Neural cell (in vitro differentiated cells): ENCODE results near the gene ACTL8. TPM values are rescaled to one million over a fixed set of nuclear protein-coding genes. Genes with fewer than 3 reads are reported as not detected.
A peak's percentile ranks its signal among the peaks of the same experiment; 100 is the strongest.

ENCODE experiments used
- H2AFZ ChIP-seq: fragments of 200-600, 300-800 bp; sonication (generic), shearing (Covaris generic); 2 replicates; pipeline ENCODE4 v1.6.0; 2014; ENCODE audit warnings: low read depth, mild to moderate bottlenecking, antibody characterized with exemption, low read length, moderate library complexity
- H3F3A ChIP-seq: fragments of 200-600 bp; shearing (Covaris generic); 2 replicates; pipeline ENCODE4 v1.6.1; 2016; ENCODE audit warnings: mild to moderate bottlenecking, moderate library complexity, mixed read lengths, antibody characterized with exemption, low read length; ENCODE audit not compliant: insufficient read depth, poor library complexity, severe bottlenecking
- H3K27ac ChIP-seq: fragments of 200-600, 300-800 bp; sonication (generic), shearing (Covaris generic); 2 replicates; pipeline ENCODE4 v1.5.1; 2014; ENCODE audit warnings: mild to moderate bottlenecking, low read length, moderate library complexity
- H3K27me3 ChIP-seq: fragments of 300-800, 200-600 bp; sonication (generic), shearing (Covaris generic); 2 replicates; pipeline ENCODE4 v1.6.0; 2014; ENCODE audit warnings: mild to moderate bottlenecking, low read depth, low read length, moderate library complexity; ENCODE audit not compliant: insufficient read depth
- H3K36me3 ChIP-seq: fragments of 300-800, 200-600 bp; sonication (generic), shearing (Covaris generic); 2 replicates; pipeline ENCODE4 v1.5.1; 2014; ENCODE audit warnings: mild to moderate bottlenecking, antibody characterized with exemption, low read length, moderate library complexity; ENCODE audit not compliant: insufficient read depth
- H3K4me2 ChIP-seq: fragments of 300-800, 200-600 bp; sonication (generic), shearing (Covaris generic); 2 replicates; pipeline ENCODE4 v1.6.0; 2014; ENCODE audit warnings: mild to moderate bottlenecking, low read length
- H3K4me3 ChIP-seq: fragments of 300-800, 200-600 bp; sonication (generic), shearing (Covaris generic); 2 replicates; pipeline ENCODE4 v1.5.1; 2014; ENCODE audit warnings: mild to moderate bottlenecking, low read length, moderate library complexity
- H3K79me2 ChIP-seq: fragments of 200-600 bp; shearing (Covaris generic); replicated peaks from 2 replicates; pipeline ENCODE4 v1.6.0; 2014; ENCODE audit warnings: mild to moderate bottlenecking, low read length, moderate library complexity; ENCODE audit not compliant: insufficient read depth
- H3K9ac ChIP-seq: fragments of 300-800, 200-600 bp; sonication (generic), shearing (Covaris generic); 2 replicates; pipeline ENCODE4 v1.6.1; 2016; ENCODE audit warnings: mild to moderate bottlenecking, low read length, mixed read lengths
- H3K9me2 ChIP-seq: fragments of 200-600 bp; shearing (Covaris generic); 2 replicates; pipeline ENCODE4 v1.6.1; 2016; ENCODE audit warnings: mild to moderate bottlenecking, low read length, mixed read lengths; ENCODE audit not compliant: insufficient read depth
- H3K9me3 ChIP-seq: fragments of 200-600, 300-800 bp; sonication (generic), shearing (Covaris generic); 2 replicates; pipeline ENCODE4 v1.6.1; 2016; ENCODE audit warnings: mild to moderate bottlenecking, mixed run types, low read length, moderate library complexity, mixed read lengths
- H4K20me1 ChIP-seq: fragments of 200-600 bp; shearing (Covaris generic); 2 replicates; pipeline ENCODE4 v1.6.1; 2016; ENCODE audit warnings: mild to moderate bottlenecking, mixed run types; ENCODE audit not compliant: insufficient read depth
- CTCF ChIP-seq: fragments of 450-650 bp; IDR thresholded peaks from 2 replicates; pipeline ENCODE4 v1.5.1; 2014; ENCODE audit warnings: antibody characterized with exemption, mild to moderate bottlenecking, moderate library complexity; ENCODE audit not compliant: poor library complexity, severe bottlenecking
- EP300 ChIP-seq: fragments of 450-650 bp; conservative IDR thresholded peaks from 2 replicates; pipeline ENCODE4 v1.6.1; 2014; ENCODE audit warnings: antibody characterized with exemption, mild to moderate bottlenecking, moderate library complexity; ENCODE audit not compliant: poor library complexity, severe bottlenecking
- EZH2 ChIP-seq: fragments of 200-600, 300-800 bp; shearing (Covaris generic), sonication (generic); IDR thresholded peaks from 2 replicates; pipeline ENCODE4 v1.6.1; 2014; ENCODE audit warnings: antibody characterized with exemption, low read length, borderline replicate concordance, mild to moderate bottlenecking; ENCODE audit not compliant: insufficient read depth, poor library complexity, severe bottlenecking
- MXI1 ChIP-seq: fragments of 450-650 bp; conservative IDR thresholded peaks from 2 replicates; pipeline ENCODE4 v1.6.1; 2014; ENCODE audit warnings: antibody characterized with exemption, mild to moderate bottlenecking; ENCODE audit not compliant: poor library complexity, severe bottlenecking
- POLR2AphosphoS5 ChIP-seq: IDR thresholded peaks from 2 replicates; pipeline ENCODE4 v1.6.1; 2012
- RAD21 ChIP-seq: fragments of 450-650 bp; conservative IDR thresholded peaks from 2 replicates; pipeline ENCODE4 v1.6.1; 2014; ENCODE audit warnings: antibody characterized with exemption, mild to moderate bottlenecking, moderate library complexity
- SMC3 ChIP-seq: fragments of 450-650 bp; conservative IDR thresholded peaks from 2 replicates; pipeline ENCODE4 v1.6.1; 2014; ENCODE audit warnings: antibody characterized with exemption, mild to moderate bottlenecking, moderate library complexity; ENCODE audit not compliant: poor library complexity
- TAF1 ChIP-seq: IDR thresholded peaks from 2 replicates; pipeline ENCODE4 v1.6.1; 2012; ENCODE audit warnings: low read depth
- polyA plus RNA-seq: library from polyadenylated mRNA; depleted of rRNA; stranded (reverse); fragments of >200 nt; gene quantifications from 2 replicates; pipeline ENCODE4 v1.2.3, GENCODE V29; 2014
- TF ChIP-seq, protein P1 (sequence below): IDR thresholded peaks from 2 replicates; pipeline ENCODE4 v1.6.1; 2012; ENCODE audit warnings: borderline replicate concordance

The ACTL8 gene
- polyA plus RNA-seq, 1 donor from 2014 or later: not detected

- H3K4me3 ChIP-seq: no peak overlapping the region
- H4K20me1 ChIP-seq: no peaks in the 10 kb centered on the region
- no peak overlapping the region for H3K9ac ChIP-seq
- H3K9me2 ChIP-seq: no peaks in the 10 kb centered on the region
- H3K27me3 ChIP-seq: no peaks in the 10 kb centered on the region
- no peak overlapping the region for H2AFZ ChIP-seq
- TF ChIP-seq MXI1 (no peak), SMC3 (no peak), TAF1 (no peak)
- H3F3A ChIP-seq: no peaks in the 10 kb centered on the region
- no peak overlapping the region for H3K4me2 ChIP-seq
- H3K9me3 ChIP-seq: no peaks in the 10 kb centered on the region
- no peaks in the 10 kb centered on the region for H3K36me3 ChIP-seq
- no peaks in the 10 kb centered on the region for H3K79me2 ChIP-seq
- H3K27ac ChIP-seq: no peak overlapping the region
Measured at GRCh38 chr1:17847111-17847510, 92.0 kb downstream of the ACTL8 start.

GRCh38 chr1:17849216-17849615 lies 94.1 kb downstream of the ACTL8 start:
- H2AFZ ChIP-seq: no peak overlapping the region
- no peak overlapping the region for H3K4me2 ChIP-seq
- no peaks in the 10 kb centered on the region for H3K9me2 ChIP-seq
- no peaks in the 10 kb centered on the region for H3K36me3 ChIP-seq
- no peak overlapping the region for H3K27ac ChIP-seq
- no peaks in the 10 kb centered on the region for H3K27me3 ChIP-seq
- H3F3A ChIP-seq: no peaks in the 10 kb centered on the region
- no peak overlapping the region for H3K4me3 ChIP-seq
- peak; percentile 9 for TF ChIP-seq CTCF
- TF ChIP-seq TAF1: no peak
- H4K20me1 ChIP-seq: no peaks in the 10 kb centered on the region
- no peaks in the 10 kb centered on the region for H3K9me3 ChIP-seq
- no peak overlapping the region for H3K9ac ChIP-seq
- no peaks in the 10 kb centered on the region for H3K79me2 ChIP-seq

DNA sequence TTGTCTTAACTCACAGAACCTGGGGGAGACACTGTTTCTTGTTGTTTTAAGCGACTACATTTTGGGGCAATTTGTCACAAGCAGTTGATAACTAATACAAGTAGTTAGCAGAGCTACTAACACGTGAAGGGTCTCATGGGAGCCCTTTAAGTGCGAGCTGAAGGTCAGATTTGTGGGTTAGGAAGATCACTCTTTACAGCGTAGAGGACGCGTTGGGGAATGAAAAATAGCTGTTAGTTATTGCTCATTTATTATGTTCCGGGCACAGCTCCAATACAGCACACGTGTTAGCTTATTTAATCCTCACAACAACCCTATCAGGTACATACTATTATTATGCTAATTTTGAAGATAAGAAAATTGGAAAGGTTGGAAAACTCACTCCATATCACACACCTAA lies 95.9 kb downstream of the ACTL8 start:
- Histone ChIP-seq H3K36me3 (no peaks in the 10 kb centered on the region), H3K9me3 (no peaks in the 10 kb centered on the region), H3K27ac (no peak overlapping the region), H3K9me2 (no peaks in the 10 kb centered on the region), H3F3A (no peaks in the 10 kb centered on the region), H3K4me2 (no peak overlapping the region), H3K79me2 (no peaks in the 10 kb centered on the region), H3K4me3 (no peak overlapping the region), H3K27me3 (no peaks in the 10 kb centered on the region), H2AFZ (no peak overlapping the region), H4K20me1 (no peaks in the 10 kb centered on the region), H3K9ac (no peak overlapping the region)
- TF ChIP-seq TAF1 (no peak), POLR2AphosphoS5 (no peak), EZH2 (no peak), SMC3 (no peak), MXI1 (no peak), EP300 (no peak), CTCF (no peak), RAD21 (no peak)
- TF ChIP-seq, protein P1, sequence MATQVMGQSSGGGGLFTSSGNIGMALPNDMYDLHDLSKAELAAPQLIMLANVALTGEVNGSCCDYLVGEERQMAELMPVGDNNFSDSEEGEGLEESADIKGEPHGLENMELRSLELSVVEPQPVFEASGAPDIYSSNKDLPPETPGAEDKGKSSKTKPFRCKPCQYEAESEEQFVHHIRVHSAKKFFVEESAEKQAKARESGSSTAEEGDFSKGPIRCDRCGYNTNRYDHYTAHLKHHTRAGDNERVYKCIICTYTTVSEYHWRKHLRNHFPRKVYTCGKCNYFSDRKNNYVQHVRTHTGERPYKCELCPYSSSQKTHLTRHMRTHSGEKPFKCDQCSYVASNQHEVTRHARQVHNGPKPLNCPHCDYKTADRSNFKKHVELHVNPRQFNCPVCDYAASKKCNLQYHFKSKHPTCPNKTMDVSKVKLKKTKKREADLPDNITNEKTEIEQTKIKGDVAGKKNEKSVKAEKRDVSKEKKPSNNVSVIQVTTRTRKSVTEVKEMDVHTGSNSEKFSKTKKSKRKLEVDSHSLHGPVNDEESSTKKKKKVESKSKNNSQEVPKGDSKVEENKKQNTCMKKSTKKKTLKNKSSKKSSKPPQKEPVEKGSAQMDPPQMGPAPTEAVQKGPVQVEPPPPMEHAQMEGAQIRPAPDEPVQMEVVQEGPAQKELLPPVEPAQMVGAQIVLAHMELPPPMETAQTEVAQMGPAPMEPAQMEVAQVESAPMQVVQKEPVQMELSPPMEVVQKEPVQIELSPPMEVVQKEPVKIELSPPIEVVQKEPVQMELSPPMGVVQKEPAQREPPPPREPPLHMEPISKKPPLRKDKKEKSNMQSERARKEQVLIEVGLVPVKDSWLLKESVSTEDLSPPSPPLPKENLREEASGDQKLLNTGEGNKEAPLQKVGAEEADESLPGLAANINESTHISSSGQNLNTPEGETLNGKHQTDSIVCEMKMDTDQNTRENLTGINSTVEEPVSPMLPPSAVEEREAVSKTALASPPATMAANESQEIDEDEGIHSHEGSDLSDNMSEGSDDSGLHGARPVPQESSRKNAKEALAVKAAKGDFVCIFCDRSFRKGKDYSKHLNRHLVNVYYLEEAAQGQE: no peak
